Activated gamma-delta T cell treated with anti-CD3 and anti-CD28 coated beads, Interleukin-2, amount 50 U/mL, for 16 hours (primary cell): ENCODE measurements around the gene GPR26.

Source experiments
- DNase-seq: peaks from one replicate; pipeline ENCODE4 v3.0.0-alpha.2; 2020; ENCODE audit warnings: low read depth

Gene GPR26

DNA sequence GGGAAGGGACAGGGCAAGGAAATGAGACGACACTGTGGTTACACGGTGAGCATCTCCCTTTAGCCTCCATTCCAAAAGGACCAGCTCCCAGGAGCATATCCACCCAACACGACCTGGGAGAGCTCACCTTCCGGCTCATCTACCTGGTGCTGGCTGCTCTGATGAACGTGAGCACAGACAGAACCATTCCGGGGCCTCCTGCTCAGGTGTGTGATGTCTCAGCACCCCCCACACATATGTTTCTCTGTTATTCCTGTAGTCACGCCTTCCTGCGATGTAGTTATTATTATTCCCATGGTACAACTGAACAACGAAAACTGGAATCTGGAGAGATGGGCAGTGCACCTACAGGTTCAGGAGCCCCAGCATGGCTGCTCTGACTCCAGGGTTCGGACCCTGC is 20.5 kb upstream of the GPR26 start:
- DNase-seq: no peak

GRCh38 chr10:123648595-123648994 is 17.6 kb upstream of the GPR26 start:
- DNase-seq: no peak

- DNase-seq: no peak
Observed at GRCh38 chr10:123649676-123650075, 16.5 kb upstream of the GPR26 start.

- no peak for DNase-seq
Observed at GRCh38 chr10:123651421-123652047, 14.6 kb upstream of the GPR26 start.

DNA sequence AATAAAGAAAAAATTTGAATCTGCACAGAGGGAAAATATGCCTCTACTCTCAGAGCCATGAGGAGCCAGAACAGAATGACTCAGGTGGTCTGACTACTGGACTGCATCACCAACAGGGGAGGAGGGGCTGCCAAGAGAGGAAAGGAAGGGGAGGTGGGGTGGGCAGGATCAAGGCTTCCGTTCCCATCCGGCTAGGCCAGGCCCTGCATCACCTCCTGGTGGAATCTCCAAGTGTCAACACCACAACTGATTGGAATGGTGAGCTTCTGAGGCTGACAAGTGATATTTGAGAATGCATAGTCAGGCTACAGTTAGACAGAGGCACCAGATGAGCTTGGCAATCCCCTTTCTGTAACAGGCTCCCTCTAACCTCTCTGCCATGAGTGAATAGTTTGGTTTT is 10.4 kb upstream of the GPR26 start:
- DNase-seq: no peak

DNA sequence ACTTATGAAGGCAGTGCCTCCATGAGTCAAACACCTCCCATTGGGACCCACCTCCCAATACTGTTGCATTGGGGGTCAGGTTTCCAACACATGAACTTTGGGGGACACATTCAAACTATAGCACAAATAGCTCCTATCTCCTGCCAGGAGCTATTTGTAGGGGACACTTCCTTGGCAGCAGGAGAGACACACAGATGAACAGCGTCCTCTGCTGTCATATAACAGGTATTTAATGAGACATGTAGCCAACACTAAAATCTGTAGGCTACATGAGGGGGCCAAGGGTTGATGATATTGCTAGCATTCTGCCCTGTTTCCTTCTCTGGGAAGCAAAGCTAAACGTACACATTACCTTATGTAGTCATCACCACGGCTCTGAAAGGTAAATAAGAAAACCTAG is 2.6 kb upstream of the GPR26 start:
- DNase-seq: no peak

DNA sequence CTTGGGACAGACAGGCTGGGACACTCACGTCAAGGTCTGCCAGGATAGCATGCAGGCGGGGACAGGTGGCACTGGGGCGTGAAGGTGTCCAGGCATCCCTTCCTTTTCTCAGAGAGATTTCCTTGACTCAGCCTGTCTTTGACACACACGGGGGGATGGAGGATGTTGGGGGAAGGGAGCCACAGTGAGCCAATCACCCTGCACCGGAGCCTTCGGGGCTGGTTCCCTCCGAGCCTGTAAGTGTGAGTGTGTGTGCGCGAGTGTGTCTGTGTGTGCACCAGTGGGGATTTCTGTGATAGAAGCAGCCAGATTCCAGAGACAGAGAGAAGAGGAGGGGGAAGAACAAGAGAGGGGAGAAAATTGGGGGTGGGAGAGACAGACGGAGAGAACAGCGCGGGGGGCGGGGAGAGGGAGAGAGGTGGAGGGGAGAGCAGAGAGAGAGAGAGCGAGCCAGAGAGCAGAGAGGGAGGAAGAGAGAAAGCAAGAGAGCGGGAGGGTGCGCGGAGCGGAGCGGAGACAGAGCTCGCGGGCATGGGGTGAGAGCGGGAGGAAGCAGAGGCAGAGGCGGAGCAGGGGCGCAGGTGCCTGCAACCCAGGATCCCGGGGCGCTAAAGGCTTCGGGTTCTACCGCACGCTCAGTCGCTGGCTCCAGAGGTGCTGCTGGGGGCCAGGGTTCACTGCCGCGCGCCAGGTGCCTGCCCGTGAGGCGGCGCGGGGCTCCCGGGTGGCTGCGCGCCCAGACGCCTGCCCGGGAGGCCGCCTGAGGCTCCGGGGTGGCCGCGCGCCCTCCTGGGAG is 466 bp upstream of the GPR26 start:
- no peak for DNase-seq

- no peak for DNase-seq
Observed at GRCh38 chr10:123669886-123670285, 3.7 kb downstream of the GPR26 start.

DNA sequence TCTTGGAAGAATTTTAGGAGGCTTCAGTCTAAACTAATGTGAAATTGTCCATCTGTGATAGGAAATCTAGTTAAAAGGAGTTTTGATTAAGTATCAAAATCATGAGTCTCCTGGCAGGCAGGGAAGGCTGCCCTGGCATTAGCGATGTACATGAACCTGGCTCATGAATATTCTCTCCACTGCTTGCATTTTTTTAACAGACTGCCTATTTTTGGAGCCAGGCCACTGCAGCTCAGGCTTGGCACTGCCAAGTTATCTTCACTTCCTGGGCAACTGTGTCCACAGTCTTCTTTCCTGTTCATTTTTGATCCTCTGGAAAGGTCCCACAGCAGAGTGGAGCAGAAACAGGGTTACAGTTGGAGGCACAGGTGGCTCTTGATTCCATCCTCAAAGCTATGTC is 7.0 kb downstream of the GPR26 start:
- no peak for DNase-seq

- DNase-seq: no peak
Observed at GRCh38 chr10:123674741-123675140, 8.6 kb downstream of the GPR26 start.

DNA sequence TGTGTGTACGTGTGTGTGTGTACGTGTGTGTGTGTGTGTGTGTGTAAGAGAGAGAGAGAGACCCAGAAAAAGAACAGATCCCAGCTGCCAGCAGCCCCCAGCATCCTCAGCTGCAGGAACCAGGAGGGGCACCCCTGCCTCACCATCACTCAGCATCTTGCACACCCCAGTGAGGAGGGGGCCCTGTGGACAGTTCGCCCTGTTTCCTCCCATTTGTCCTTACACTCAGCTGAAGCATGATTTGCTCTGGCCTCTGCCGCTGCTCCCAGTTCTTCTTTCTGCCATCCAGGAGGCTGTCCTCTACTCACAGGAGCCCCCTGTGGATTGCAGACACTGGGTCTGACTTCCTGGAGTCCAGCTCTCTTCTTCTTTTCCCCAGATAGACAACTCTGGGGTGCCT is 9.7 kb downstream of the GPR26 start:
- DNase-seq: no peak

- no peak for DNase-seq
Observed at GRCh38 chr10:123677556-123677955, 11.4 kb downstream of the GPR26 start.

- no peak for DNase-seq
Observed at GRCh38 chr10:123678376-123678775, 12.2 kb downstream of the GPR26 start.

DNA sequence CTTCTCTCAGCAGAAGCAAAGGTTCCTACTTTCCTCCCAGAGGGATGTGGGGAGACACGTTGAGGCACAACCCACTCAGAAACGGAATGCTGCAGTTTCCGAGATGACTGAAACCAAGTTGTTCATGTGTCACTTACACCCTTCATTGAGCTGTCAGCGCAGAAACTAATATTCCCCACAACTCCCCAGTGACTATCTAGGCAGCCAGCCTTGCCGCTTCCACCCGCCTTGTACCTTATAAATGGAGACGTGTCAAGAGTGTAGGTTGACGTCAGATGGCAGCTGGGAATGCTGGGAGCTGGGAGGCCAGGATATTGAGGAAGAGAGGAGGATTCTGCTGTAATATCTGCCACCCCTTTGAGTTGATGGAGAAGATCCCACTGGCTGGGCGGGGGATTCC is 15.1 kb downstream of the GPR26 start:
- no peak for DNase-seq

DNA sequence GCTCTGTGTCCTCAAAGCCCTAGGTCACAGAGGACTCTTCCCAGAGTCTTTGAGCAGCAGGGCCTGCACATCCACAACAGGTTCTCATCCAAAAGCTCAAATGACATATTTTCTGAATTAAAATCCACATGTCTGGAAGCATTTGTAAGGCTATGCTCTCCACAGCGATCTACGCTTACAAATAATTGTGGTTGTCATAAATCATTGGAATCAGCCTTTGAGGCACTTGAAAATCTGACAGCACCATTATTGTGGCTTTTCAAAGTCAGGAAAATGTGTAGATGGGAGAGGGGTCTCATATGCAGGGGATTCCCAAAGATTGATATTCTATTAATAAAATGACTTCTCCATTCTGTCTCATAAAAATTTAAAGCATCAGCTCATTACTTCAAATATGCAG is 16.3 kb downstream of the GPR26 start:
- DNase-seq: no peak

- DNase-seq: no peak
Observed at GRCh38 chr10:123683459-123683858, 17.3 kb downstream of the GPR26 start.

DNA sequence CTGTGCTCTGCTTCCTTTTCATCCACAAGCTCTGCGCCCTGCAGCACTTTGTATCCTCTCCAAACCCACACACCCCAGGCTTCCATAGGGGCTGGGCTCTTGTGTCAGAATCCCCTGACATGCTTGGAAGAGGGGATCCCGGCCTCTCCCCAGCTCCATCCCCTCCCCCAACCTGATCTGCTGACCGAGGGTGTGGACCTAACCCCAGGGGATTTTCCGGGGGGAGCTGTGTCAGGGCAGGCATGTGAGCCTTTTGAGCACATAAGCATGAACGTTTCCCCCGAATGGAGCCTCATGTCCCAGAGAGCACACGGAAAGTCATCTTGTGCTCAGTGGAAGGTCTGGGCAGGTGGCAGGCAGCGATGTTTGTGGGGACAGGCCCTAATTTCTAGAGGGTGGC is 17.7 kb downstream of the GPR26 start:
- no peak for DNase-seq

DNA sequence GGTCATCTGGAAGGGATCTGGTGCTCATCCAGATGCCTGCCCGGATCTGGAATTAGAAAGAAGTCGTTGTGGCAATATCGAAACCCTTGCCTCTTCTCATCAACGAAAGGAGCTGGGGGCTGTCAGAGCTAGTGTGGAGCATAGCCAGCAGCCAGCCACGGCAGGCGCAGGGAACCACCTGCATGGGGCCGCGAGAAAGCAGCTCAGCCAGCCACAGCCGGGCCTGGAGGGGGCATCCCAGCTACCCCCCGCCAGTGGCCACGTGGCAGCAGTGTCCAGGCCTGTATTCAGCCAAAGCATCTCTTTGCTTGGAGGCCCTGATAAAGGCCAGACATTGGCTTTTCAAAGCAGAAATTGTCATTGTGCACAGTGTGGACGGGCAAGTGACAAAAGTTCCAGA is 19.1 kb downstream of the GPR26 start:
- no peak for DNase-seq

DNA sequence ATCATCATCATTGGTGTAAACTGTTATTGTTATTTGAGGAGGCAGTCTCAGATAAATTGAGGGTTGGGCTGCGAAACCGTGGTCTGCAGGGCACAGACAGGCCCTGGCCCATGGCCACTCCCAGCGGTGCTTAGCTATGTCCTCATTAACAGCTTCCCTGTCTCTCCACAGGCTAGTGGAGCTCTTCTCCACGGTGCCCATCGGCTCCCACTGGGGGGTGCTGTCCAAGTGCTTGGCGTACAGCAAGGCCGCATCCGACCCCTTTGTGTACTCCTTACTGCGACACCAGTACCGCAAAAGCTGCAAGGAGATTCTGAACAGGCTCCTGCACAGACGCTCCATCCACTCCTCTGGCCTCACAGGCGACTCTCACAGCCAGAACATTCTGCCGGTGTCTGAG is 21.6 kb downstream of the GPR26 start:
- DNase-seq: no peak

- DNase-seq: no peak
Observed at GRCh38 chr10:123689880-123690279, 23.7 kb downstream of the GPR26 start.

- no peak for DNase-seq
Observed at GRCh38 chr10:123703195-123703790, 37.1 kb downstream of the GPR26 start.

- DNase-seq: no peak
Observed at GRCh38 chr10:123704076-123704475, 37.9 kb downstream of the GPR26 start.

DNA sequence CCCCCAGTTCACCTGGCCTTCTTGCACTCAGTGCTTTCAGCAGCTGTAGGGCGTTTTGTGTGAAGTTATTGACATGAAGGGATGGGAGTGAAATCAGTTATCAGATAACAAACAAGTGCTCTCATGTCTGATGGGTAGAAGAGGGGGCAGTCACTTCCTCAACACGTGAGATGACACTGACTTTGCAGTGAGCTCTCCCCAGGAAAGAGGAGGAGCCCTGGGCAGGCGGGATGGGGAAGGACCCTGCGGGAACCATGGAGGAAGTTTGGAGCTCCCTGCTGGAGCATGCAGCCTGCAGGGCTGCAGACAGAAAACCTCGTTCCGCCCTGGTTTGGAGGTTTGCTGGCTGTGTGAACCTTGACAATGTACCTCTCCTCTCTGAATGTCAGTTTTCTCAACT is 38.7 kb downstream of the GPR26 start:
- DNase-seq: no peak

- no peak for DNase-seq
Observed at GRCh38 chr10:123706236-123706635, 40.1 kb downstream of the GPR26 start.
